K562 treated with DMSO at 1 percent for 4 hours (cell line): ENCODE results near the gene POLR1H. TPM values are rescaled to one million over a fixed set of nuclear protein-coding genes. Genes with fewer than 3 reads are reported as not detected.

Experiments
- total RNA-seq: library from RNA; unstranded; fragments of 300-600 nt; gene quantifications from 2 replicates; pipeline ENCODE4 v1.2.3, GENCODE V29; 2022; ENCODE audit not compliant: insufficient read depth

The POLR1H gene
- total RNA-seq, result 73.6 and 77.7 TPM in 2 replicates

GRCh38 chr6:30061092-30061857, at the start of gene POLR1H:
POLR1H (plus strand) TSS chr6:30061265; CDS start chr6:30061525, 260 bp downstream.

DNA sequence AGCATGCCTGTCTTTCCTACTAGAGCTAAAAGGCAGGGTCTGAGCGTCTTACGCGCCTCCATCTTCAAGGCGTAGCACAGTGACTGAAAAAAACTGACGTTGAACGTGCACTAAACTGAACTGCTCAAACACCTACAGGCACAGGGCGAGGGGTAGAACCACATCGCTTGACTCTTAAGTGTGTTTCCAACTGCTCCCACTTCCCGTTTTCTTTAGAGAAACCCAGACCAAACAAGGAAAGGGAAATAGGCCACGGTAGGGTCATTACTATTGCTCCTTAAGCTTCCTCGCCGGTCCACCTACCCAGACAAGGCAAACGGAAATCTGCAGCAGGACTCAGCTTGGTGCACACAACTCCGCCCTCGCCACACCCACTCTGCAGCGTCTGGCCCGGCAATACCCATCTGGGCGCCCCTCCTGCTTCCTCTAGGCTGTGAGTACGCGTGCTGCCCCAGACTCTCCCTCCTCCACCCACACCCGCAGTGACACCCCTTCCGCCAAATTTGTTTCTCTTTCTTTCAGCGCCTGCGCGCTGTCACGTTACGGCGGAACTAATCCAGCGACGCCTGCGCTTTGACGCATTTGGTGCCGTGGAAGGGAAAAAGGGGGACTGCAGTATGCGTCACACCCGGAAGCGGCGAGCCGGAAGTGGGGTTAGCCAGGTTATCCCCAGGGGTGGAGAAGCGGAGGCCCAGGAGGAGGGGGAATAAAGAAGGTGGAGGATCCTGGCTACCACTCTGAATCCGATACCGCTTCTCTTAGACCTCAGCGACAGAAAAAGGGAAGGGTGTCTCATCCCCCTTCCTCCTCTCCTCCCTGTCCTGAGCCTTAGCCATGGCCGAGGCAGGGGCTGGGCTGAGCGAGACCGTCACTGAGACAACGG, 5.8 kb downstream of the POLR1H start, which contains the start of gene PPP1R11:
TSS of gene PPP1R11 (plus strand) at position 622 of the 883 bp plus-strand sequence. CDS start at position 835, 213 bp downstream.

GRCh38 chr6:30075094-30075789, 14.2 kb downstream of the POLR1H start, which contains the start of gene RNF39:
RNF39 (minus strand) TSS chr6:30075769; CDS start chr6:30075585, 184 bp downstream.

DNA sequence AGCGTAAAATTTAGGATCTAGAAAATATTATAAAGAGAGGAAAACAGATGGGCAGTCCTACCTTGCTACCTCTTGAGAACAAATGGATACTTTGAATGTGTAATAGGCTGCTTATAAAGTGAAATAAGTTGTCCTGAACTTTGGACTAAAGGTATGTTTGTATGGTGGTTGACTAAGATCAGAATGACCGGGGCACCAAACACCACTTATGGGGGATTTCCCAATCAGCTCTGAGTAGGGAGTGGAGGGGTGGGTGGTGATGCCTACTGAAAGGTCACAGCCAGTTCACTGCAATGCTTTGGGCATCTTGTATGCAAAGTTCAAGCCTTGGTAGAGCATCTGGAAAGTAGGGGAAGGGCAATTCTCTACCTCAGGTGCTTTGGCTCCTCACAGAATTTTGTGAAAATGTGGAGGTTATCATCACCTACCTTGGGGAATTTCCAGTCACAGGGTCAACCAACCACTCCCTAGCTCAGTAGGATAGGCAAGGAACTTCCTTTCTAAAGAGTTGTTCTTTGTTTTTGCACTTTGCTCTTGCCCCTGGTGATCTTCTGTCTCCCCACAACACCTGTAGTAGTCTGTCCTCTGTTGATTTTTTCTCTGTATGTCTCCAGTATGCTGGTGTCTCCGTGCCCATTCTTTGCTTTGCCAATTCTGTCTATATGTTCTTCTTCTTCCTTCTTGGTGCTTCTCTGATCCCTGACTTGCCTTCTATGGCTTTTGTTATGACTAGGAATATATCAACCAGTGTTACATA, 52.1 kb downstream of the POLR1H start, which contains the start of gene TRIM31:
TSS of gene TRIM31 (minus strand) at position 88 of the 757 bp plus-strand sequence. CDS start 285 bp downstream, outside the sequence.

Other genes starting within 250 kb of the POLR1H start
- gene HLA-G, start 233.4 kb upstream of the POLR1H start, total RNA-seq, result not detected in 2 replicates
- not detected in 2 replicates for gene HLA-A, start 118.7 kb upstream of the POLR1H start, total RNA-seq
- 32.6 and 37.5 TPM in 2 replicates for gene PPP1R11, start 5.9 kb downstream of the POLR1H start, total RNA-seq
- 2.3 and 3.7 TPM in 2 replicates for gene RNF39, start 14.5 kb downstream of the POLR1H start, total RNA-seq
- gene TRIM31, start 51.8 kb downstream of the POLR1H start, total RNA-seq, result not detected in 2 replicates
- not detected in 2 replicates for gene TRIM40, start 74.9 kb downstream of the POLR1H start, total RNA-seq
- not detected in 2 replicates for gene TRIM10, start 99.9 kb downstream of the POLR1H start, total RNA-seq
- gene TRIM15, start 102.3 kb downstream of the POLR1H start, total RNA-seq, result not detected in 2 replicates
- gene TRIM26, start 152.1 kb downstream of the POLR1H start, total RNA-seq, result 6.4 and 8.7 TPM in 2 replicates